PC-3 (cell line): Measurements from ENCODE around the gene MON2. TPM values are rescaled to one million over a fixed set of nuclear protein-coding genes. Genes with fewer than 3 reads are reported as not detected.

Experiments
- ATAC-seq: fragments of 200-7000 bp; cut with Tn5 transposase; 2 replicates; pipeline ENCODE4 v1.9.1; 2020; ENCODE audit warnings: mild to moderate bottlenecking, moderate library complexity
- BruUV-seq: library from RNA; stranded (reverse); fragments of 400-500 nt; replicated peaks from 2 replicates; lab custom pipeline; 2021; lab: Mats Ljungman, UMichigan
- CTCF ChIA-PET: fragments of 300-600 bp; sonication (Branson Sonifier 250); formaldehyde crosslinking; loops from one replicate; lab custom pipeline; 2022; ENCODE audit warnings: antibody characterized with exemption; lab: Charles Lee
- POLR2A ChIA-PET: fragments of 300-600 bp; sonication (Branson Sonifier 250); formaldehyde crosslinking; loops from one replicate; lab custom pipeline; 2022; ENCODE audit warnings: antibody characterized with exemption; ENCODE audit not compliant: unreplicated experiment; lab: Charles Lee
- DNase-seq: peaks from one replicate; pipeline ENCODE4 v3.0.0-alpha.2; 2015
- H2AFZ ChIP-seq: fragments of 300-600 bp; sonication (generic); 2 replicates; pipeline ENCODE4 v1.6.0; 2016; ENCODE audit warnings: antibody characterized with exemption, low read length
- H3F3A ChIP-seq: fragments of 300-600 bp; sonication (generic); one replicate; pipeline ENCODE4 v1.6.0; 2017; ENCODE audit warnings: antibody characterized with exemption, low read length, control low read depth, mild to moderate bottlenecking; ENCODE audit not compliant: unreplicated experiment
- H3K27ac ChIP-seq: fragments of 300-600 bp; sonication (generic); 2 replicates; pipeline ENCODE4 v1.5.1; 2016; ENCODE audit warnings: mild to moderate bottlenecking, low read length
- H3K27me3 ChIP-seq: fragments of 300-600 bp; sonication (generic); 2 replicates; pipeline ENCODE4 v1.6.1; 2016; ENCODE audit warnings: low read length, mixed read lengths
- H3K36me3 ChIP-seq: fragments of 300-600 bp; sonication (generic); 2 replicates; pipeline ENCODE4 v1.6.1; 2016; ENCODE audit warnings: low read depth, mixed run types, low read length, mixed read lengths
- H3K4me1 ChIP-seq: fragments of 300-600 bp; sonication (generic); 2 replicates; pipeline ENCODE4 v1.5.1; 2016; ENCODE audit warnings: low read length; ENCODE audit not compliant: insufficient read depth
- H3K4me2 ChIP-seq: fragments of 300-600 bp; sonication (generic); 2 replicates; pipeline ENCODE4 v1.6.0; 2016; ENCODE audit warnings: low read length
- H3K4me3 ChIP-seq: fragments of 300-600 bp; sonication (generic); 2 replicates; pipeline ENCODE4 v1.5.1; 2016; ENCODE audit warnings: mild to moderate bottlenecking, low read length, mixed read lengths
- H3K79me2 ChIP-seq: fragments of 300-600 bp; sonication (generic); 2 replicates; pipeline ENCODE4 v1.6.1; 2017; ENCODE audit warnings: low read length, mixed read lengths
- H3K9ac ChIP-seq: fragments of 300-600 bp; sonication (generic); 2 replicates; pipeline ENCODE4 v1.6.0; 2016; ENCODE audit warnings: mild to moderate bottlenecking, low read length
- H3K9me2 ChIP-seq: fragments of 300-600 bp; sonication (generic); replicated peaks from 2 replicates; pipeline ENCODE4 v1.6.1; 2016; ENCODE audit warnings: mixed run types, low read length, mixed read lengths
- H3K9me3 ChIP-seq: fragments of 300-600 bp; sonication (generic); 2 replicates; pipeline ENCODE4 v1.6.1; 2016; ENCODE audit warnings: low read length, mixed read lengths
- H4K20me1 ChIP-seq: fragments of 300-600 bp; sonication (generic); 2 replicates; pipeline ENCODE4 v1.6.1; 2016; ENCODE audit warnings: low read length, mixed read lengths
- EZH2 ChIP-seq: fragments of 300-600 bp; sonication (generic); IDR thresholded peaks from one replicate; pipeline ENCODE4 v1.6.1; 2017; ENCODE audit warnings: antibody characterized with exemption, mild to moderate bottlenecking, low read length; ENCODE audit not compliant: unreplicated experiment
- EZH2phosphoT487 ChIP-seq: fragments of 300-600 bp; sonication (generic); IDR thresholded peaks from 2 replicates; pipeline ENCODE4 v1.6.1; 2018; ENCODE audit warnings: mild to moderate bottlenecking, antibody characterized with exemption, low read length, borderline replicate concordance
- intact Hi-C: fragments of 100-400 bp; cut with micrococcal nuclease; formaldehyde crosslinking; loops from 2 replicates; pipeline ENCODE4 v1.9.0; 2023
- total RNA-seq: library from RNA; depleted of rRNA; stranded (reverse); fragments of >200 nt; gene quantifications from 2 replicates; pipeline ENCODE4 v1.2.3, GENCODE V29; 2014
- TF ChIP-seq, protein P1 (sequence below): fragments of 300-600 bp; sonication (generic); conservative IDR thresholded peaks from 2 replicates; pipeline ENCODE4 v1.5.1; 2017; ENCODE audit warnings: antibody characterized with exemption, low read depth, mild to moderate bottlenecking, low read length

Gene MON2
- total RNA-seq, 1 experiment from 2014 or later, result 19.1 TPM

DNA sequence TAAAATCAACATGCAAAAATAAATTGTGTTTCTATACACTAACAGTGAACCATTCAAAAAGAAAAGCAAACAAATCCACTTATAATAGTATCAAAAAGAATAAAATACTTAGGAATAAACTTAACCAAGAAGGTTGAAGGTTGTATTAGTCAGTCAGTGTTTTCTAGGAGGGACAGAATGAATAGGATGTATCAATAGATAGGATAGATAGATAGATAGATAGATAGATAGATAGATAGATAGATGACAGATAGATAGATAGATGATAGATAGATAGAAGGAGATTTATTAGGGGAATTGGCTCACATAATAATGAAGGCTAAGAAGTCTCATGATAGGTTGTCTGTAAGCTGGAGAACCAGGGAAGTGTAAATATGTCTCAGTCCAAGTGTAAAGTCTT is 37.2 kb upstream of the MON2 start:
- no peak overlapping the region for H3K9ac ChIP-seq
- no peaks in the 10 kb centered on the region for H4K20me1 ChIP-seq
- ChIA-PET POLR2A (no interaction called here), CTCF (no interaction called here)
- no peaks in the 10 kb centered on the region for H3K36me3 ChIP-seq
- ATAC-seq (no peak), DNase-seq (no peak)
- H3F3A ChIP-seq, result no peaks in the 10 kb centered on the region
- no peak overlapping the region for H3K27ac ChIP-seq
- H3K79me2 ChIP-seq, result no peaks in the 10 kb centered on the region
- intact Hi-C loops, result no loop called here
- H3K4me1 ChIP-seq, result no peaks in the 10 kb centered on the region
- no peak overlapping the region for H3K4me2 ChIP-seq
- H2AFZ ChIP-seq, result no peak overlapping the region
- peaks cover 4% of the 10 kb centered on the region; the same call in 1 of the 2 replicates for H3K9me3 ChIP-seq
- no peak overlapping the region for H3K4me3 ChIP-seq
- H3K9me2 ChIP-seq, result no peaks in the 10 kb centered on the region
- no TSS peak for BruUV-seq
- 0 out of 2 replicates have a peak, but pooled peaks cover 5% of the 10 kb centered on the region for H3K27me3 ChIP-seq
- TF ChIP-seq EZH2 (no peak), EZH2phosphoT487 (no peak)
- TF ChIP-seq, protein P1, sequence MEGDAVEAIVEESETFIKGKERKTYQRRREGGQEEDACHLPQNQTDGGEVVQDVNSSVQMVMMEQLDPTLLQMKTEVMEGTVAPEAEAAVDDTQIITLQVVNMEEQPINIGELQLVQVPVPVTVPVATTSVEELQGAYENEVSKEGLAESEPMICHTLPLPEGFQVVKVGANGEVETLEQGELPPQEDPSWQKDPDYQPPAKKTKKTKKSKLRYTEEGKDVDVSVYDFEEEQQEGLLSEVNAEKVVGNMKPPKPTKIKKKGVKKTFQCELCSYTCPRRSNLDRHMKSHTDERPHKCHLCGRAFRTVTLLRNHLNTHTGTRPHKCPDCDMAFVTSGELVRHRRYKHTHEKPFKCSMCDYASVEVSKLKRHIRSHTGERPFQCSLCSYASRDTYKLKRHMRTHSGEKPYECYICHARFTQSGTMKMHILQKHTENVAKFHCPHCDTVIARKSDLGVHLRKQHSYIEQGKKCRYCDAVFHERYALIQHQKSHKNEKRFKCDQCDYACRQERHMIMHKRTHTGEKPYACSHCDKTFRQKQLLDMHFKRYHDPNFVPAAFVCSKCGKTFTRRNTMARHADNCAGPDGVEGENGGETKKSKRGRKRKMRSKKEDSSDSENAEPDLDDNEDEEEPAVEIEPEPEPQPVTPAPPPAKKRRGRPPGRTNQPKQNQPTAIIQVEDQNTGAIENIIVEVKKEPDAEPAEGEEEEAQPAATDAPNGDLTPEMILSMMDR, result no peak

DNA sequence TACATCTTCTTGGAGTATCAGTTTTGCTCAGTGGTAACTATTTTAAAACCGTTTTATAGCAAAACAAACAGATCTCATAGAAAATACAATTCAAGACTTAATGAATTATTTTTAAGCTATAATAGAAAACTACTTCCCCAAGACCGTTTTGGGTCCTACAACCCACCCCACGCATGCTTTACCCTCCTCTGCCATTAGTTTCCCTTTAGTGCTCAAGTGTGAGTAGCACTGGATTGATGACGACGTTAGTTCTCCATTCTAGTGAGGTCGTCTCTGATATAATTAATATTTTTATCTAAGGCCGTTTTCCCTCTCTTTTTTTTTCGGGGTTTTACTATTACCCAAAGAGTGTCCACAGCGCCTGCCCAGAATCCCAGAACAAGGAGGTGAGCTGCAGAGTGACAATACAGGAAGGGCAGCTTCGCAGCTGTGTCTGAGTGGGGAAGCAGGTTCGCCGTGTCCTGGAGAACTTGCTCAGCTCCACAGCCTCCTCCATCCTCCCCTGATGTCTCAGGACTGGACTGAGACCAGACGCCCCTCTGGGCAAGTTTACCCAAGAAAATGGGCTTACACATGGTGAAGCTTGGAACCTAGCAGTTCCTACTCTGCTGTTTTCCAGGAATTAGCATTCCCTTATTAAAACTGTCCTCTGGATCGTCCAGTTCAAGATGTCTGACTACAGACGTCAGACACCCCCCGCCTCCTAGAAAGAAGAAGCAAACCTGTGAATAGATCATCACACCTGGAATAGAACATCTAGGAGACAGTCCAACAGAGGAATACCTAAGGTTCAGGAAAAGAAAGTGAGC is 31.9 kb upstream of the MON2 start:
- DNase-seq, result peak; percentile 58
- no peak for TF ChIP-seq EZH2phosphoT487
- TF ChIP-seq, protein P1, result no peak
- TF ChIP-seq EZH2, result no peak
- H2AFZ ChIP-seq, result peak overlapping the region; percentile 98
- no peaks in the 10 kb centered on the region for H3K36me3 ChIP-seq
- peak overlapping the region; percentile 93 for H3K4me2 ChIP-seq
- ChIA-PET POLR2A (no interaction called here), CTCF (interaction anchor here (0.5 to 1.0 kb wide), 4 partner anchors 32 to 634 kb away, joined by 3 to 9 read pairs (median 3); partner anchors contain the start of genes MON2 and USP15)
- H3K9me2 ChIP-seq, result no peaks in the 10 kb centered on the region
- ATAC-seq, result peak; percentile 53
- H3F3A ChIP-seq, result no peaks in the 10 kb centered on the region
- H3K9ac ChIP-seq, result 0 out of 2 replicates have a peak overlapping the region, but pooled peaks have one; percentile 0
- H3K79me2 ChIP-seq, result no peaks in the 10 kb centered on the region
- peak overlapping the region; percentile 70 for H3K4me3 ChIP-seq
- no peaks in the 10 kb centered on the region for H3K9me3 ChIP-seq
- no peaks in the 10 kb centered on the region for H3K4me1 ChIP-seq
- no peak overlapping the region for H3K27ac ChIP-seq
- no TSS peak for BruUV-seq
- intact Hi-C loops, result loop anchor here (2.0 to 10.0 kb wide), 4 partner anchors 93 to 500 kb away; partner anchors contain the start of genes PPM1H and USP15
- no peaks in the 10 kb centered on the region for H4K20me1 ChIP-seq
- 0 out of 2 replicates have a peak, but pooled peaks cover 5% of the 10 kb centered on the region for H3K27me3 ChIP-seq
